GM12873 (cell line): ENCODE data around the gene TMEM52B.

Experiments
- TF ChIP-seq, protein P1 (sequence below): IDR thresholded peaks from 2 replicates; pipeline ENCODE4 v1.5.1; 2012; ENCODE audit warnings: low read depth, mild to moderate bottlenecking, moderate library complexity, low read length, control low read depth; ENCODE audit not compliant: insufficient read depth; ENCODE audit errors: missing control alignments

Gene TMEM52B

DNA sequence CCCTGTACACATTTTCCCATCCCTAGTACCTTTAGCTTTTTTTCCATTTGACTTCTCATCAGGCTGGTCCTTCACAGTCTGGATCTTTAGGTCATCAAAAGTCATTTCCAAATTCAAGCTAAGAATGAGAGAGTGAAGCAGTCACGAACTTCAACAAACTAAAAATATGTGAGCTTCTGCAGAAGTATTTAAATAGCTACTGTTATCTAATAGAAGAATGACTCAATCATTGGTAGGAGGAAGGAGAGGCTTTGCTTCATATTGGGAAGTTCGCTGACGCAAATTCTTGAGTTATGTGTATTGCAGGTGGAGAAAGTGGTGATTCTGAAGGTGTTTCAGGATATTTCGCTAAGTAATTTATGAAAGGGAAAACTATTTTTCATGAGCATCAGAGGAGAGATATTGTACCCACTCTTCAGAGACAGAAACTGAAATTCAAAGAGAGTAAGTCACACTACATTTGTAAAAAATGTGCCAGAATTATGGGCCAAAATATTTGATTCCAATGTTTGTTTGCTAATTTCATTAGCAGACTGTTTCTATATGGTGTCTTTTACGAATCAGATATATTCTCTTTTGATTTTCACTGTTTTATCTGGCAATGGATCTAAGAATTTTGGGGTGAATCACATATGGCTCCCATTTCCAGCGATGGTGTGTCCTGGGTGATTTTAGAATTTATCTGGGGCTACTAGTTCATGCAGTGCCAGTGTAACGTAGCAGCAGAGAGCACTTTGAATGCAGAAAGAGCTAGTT is 6.7 kb upstream of the TMEM52B start, which contains the start of gene OLR1:
OLR1 (minus strand) TSS at position 160 of the 756 bp plus-strand sequence; CDS start at position 105, 55 bp downstream.
- TF ChIP-seq, protein P1, sequence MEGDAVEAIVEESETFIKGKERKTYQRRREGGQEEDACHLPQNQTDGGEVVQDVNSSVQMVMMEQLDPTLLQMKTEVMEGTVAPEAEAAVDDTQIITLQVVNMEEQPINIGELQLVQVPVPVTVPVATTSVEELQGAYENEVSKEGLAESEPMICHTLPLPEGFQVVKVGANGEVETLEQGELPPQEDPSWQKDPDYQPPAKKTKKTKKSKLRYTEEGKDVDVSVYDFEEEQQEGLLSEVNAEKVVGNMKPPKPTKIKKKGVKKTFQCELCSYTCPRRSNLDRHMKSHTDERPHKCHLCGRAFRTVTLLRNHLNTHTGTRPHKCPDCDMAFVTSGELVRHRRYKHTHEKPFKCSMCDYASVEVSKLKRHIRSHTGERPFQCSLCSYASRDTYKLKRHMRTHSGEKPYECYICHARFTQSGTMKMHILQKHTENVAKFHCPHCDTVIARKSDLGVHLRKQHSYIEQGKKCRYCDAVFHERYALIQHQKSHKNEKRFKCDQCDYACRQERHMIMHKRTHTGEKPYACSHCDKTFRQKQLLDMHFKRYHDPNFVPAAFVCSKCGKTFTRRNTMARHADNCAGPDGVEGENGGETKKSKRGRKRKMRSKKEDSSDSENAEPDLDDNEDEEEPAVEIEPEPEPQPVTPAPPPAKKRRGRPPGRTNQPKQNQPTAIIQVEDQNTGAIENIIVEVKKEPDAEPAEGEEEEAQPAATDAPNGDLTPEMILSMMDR = no peak

DNA sequence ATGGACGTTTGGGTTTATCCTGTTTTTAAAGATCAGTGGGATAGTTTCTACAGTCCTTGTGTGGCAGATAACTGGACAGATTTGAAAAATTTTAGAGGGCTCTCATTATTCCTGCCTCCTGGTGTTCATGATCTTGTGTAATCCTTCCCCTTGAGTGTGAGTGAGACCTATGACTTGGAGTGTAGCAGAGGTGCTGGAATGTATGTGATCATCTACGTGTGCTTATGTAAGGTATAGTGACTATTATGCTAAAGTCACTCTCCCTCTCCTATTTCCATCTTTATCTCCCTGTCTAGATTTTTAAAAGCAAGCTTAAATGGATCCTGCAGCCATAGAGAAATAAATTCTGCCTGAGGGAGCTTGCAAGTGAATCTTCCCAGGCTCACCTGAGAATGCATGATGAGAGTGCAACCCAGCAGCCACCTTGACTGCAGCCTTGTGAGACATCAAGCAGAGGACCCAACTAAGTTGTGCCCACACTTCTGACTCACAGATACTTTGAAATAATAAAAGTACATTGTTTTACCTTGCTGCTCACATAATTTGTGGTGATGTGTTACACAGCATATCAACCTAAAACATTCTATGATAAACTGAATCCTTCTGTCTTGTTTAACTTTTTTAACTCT is 3.7 kb upstream of the TMEM52B start:
- TF ChIP-seq, protein P1 = no peak

DNA sequence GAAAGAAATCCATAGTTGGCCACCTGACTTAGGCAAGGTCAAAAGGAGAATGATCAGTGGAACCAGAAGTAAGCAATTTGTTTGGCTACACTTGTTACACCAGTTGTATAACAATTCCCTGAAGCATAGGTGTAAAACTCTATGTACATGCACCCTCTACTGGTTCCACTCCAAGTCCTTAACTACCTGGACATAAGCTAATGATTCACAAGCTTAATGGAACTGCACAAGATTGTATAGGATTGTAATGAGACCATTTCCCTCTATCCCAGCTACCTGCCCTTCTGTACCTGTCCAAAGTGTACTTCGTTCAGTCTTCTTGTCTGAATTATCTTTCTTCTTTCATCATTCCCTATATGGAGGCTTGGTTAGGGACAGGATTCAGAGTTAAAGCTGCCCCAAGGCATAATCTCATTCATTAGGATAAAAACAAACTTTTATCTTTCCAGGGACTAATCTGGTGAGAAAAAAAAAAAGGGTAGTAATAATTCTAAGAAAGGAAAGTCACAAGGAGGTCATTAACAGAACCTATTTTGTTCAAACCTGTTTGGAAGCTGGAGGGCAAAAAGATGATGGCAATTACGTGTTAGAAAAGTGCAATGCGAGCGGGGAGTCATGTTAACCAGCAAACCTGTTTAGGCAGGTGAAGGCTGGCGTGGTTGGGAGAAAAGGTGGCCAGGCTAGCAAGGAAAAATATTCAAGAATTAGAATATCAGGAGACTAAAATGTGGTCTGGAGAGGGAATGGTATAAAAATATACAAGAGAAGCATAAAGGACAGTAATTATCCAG is 2.8 kb upstream of the TMEM52B start:
- TF ChIP-seq, protein P1 = no peak

DNA sequence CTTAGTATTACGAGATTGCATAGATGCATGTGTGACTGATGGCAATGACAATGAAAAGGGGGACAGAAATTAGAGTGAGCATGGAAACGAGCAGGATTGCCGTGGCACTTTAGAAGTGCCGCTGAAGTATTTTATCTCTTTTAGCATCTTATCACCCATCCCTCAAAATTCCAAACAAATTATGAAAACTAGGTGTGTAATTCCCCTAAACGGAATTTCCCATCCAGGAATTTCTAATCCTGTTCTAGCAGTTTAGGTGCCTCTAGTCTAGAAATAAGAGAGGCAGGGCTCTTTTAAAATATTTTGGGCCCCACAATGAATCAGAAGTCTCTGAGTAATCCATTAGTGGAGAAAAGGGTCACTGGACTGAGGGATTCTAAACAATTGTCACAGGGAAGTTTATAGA is 947 bp downstream of the TMEM52B start:
- TF ChIP-seq, protein P1 = no peak

DNA sequence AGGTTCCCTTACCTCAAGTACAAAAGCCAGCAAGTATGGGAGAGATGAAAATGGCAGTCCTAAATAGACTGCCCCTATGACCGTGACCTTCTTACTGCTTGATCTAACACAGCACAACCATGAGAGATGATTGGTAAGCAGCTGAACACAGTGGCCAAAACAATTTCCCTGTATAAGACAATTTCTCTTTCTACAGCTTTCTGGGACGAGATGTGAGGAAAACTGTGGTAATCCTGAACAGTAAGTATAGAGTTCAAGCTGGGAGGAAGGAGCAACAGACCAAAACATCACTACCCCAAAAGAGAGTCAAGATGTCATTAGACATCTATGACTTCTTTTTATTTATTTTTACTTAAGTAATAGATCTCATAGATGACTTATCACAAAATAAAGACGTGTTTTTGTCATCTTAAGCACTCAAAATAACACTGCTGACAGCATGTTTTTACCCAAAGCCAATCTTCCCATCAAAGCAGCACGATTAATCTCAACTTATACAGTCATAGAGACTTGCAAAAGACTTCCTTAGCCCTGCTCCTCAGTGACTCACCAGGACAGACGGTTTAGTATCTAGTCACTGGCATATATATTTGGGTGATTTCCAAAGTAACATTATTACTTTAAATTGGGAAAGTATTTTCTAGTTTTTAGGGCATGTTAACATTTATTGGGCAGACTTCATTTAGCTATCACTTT is 3.7 kb downstream of the TMEM52B start:
- TF ChIP-seq, protein P1 = no peak

DNA sequence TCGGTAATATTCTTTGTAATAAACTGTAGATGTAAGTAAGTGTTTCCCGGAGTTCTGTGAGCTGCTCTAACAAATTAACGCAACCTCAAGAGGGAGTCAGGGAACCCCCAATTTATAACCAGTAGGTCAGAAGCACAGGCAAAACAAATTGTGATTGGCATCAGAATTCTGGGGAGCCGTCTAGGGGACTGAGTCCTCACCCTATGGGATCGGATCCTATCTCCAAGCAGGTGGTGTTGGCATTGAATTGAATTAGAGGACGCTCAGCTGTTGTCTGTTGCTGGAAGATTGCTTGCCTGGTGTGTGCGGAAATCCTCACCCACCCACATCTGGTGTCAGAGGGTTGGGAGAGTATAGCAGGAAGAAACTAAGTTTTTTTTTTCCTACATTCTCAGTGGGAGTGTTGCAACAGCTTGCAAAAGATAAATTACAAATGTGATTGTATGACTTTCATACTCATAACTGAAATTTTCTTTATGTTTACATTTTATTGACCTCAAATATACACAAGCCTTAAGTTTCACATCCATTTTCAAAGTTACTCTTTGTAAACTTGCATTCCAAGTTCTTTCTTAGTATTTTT is 5.5 kb downstream of the TMEM52B start:
- TF ChIP-seq, protein P1 = no peak
